Fibroblast of skin of left biceps (primary cell): ENCODE results near the gene ZBTB8B.

ENCODE experiments used
- DNase-seq, 2 experiments: peaks; one replicate each; pipeline ENCODE4 v3.0.0-alpha.2; 2013; ENCODE audit warnings: low read depth in 2 of 2

Gene ZBTB8B

GRCh38 chr1:32507021-32507420 is 42.1 kb downstream of the ZBTB8B start:
- DNase-seq, result no peak

GRCh38 chr1:32508761-32509160 is 43.9 kb downstream of the ZBTB8B start:
- DNase-seq, result no peak

GRCh38 chr1:32509939-32510338 is 45.1 kb downstream of the ZBTB8B start:
- no peak for DNase-seq
